DND-41 (cell line): ENCODE results near the gene SERPINB6.

Source experiments
- CTCF ChIP-seq: IDR thresholded peaks from 2 replicates; pipeline ENCODE4 v1.5.1; 2012; ENCODE audit warnings: borderline replicate concordance, low read length, moderate library complexity, mild to moderate bottlenecking; ENCODE audit not compliant: poor library complexity, severe bottlenecking; ENCODE audit errors: extremely low read depth
- EZH2 ChIP-seq: IDR thresholded peaks from 3 replicates; pipeline ENCODE4 v1.6.1; 2012; ENCODE audit warnings: borderline replicate concordance, low read depth, mild to moderate bottlenecking, moderate library complexity, low read length, inconsistent platforms; ENCODE audit not compliant: severe bottlenecking

GRCh38 chr6:2934057-2934456 is 37.3 kb downstream of the SERPINB6 start:
- TF ChIP-seq CTCF (no peak), EZH2 (no peak)
